DOHH2 (cell line): ENCODE data around the gene TTC33.

Source experiments
- EZH2phosphoT487 ChIP-seq: fragments of 200-600 bp; sonication (generic); IDR thresholded peaks from 2 replicates; pipeline ENCODE4 v1.6.1; 2017; ENCODE audit warnings: borderline replicate concordance, mild to moderate bottlenecking, antibody characterized with exemption, low read length, moderate library complexity, mixed read lengths
- TF ChIP-seq, protein P1 (sequence below): fragments of 200-600 bp; sonication (generic); IDR thresholded peaks from one replicate; pipeline ENCODE4 v1.5.1; 2014; ENCODE audit warnings: antibody characterized with exemption, mild to moderate bottlenecking, low read depth, low read length; ENCODE audit not compliant: poor library complexity, severe bottlenecking

DNA sequence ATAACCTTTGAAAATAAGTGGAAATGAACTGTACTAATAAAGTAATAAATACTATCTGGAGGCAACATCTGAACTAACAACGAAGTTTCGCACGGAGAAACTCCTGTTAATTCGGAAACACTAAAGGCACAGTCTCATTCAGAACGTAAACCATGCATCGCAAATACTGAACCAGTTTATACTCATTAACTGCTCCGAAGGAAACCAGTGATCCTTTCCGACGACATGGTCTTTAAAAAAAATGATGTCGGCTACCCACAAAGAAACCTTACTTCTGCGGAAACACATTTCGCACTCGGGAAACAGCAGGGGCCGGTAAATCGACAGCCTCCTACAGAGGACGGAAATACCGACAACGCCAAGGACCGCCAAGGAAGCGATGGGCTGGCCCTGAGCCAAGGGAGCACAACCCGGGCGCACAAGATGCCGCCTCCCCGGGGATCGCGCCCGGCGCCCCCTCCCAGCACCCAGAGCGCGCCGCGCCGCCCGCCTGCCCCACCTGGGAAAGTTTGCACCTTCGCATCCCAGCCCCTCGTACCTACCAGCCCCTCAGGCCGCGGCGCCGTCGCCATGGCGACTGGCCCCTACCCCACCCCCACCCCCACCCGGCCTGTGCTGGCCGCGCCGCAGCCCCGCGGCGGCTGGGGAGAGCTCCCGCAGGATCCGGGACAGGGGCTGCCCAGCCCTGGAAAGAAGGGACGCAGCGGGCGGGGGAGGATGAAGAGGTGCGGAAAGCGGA, 41.7 kb upstream of the TTC33 start:
- TF ChIP-seq, protein P1, sequence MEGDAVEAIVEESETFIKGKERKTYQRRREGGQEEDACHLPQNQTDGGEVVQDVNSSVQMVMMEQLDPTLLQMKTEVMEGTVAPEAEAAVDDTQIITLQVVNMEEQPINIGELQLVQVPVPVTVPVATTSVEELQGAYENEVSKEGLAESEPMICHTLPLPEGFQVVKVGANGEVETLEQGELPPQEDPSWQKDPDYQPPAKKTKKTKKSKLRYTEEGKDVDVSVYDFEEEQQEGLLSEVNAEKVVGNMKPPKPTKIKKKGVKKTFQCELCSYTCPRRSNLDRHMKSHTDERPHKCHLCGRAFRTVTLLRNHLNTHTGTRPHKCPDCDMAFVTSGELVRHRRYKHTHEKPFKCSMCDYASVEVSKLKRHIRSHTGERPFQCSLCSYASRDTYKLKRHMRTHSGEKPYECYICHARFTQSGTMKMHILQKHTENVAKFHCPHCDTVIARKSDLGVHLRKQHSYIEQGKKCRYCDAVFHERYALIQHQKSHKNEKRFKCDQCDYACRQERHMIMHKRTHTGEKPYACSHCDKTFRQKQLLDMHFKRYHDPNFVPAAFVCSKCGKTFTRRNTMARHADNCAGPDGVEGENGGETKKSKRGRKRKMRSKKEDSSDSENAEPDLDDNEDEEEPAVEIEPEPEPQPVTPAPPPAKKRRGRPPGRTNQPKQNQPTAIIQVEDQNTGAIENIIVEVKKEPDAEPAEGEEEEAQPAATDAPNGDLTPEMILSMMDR: no peak
- no peak for TF ChIP-seq EZH2phosphoT487
